Endothelial cell (in vitro differentiated cells): ENCODE results near the gene PABPN1. TPM values are rescaled to one million over a fixed set of nuclear protein-coding genes. Genes with fewer than 3 reads are reported as not detected.

Experiments used
- DNase-seq: peaks from one replicate; pipeline ENCODE4 v3.0.0; 2021; ENCODE audit warnings: low spot score
- H3K27ac Mint-ChIP-seq: one replicate; pipeline ENCODE4 v1.8.0; 2021; ENCODE audit warnings: mixed read lengths, inconsistent platforms; ENCODE audit not compliant: unreplicated experiment
- H3K27me3 Mint-ChIP-seq: one replicate; pipeline ENCODE4 v1.8.0; 2021; ENCODE audit warnings: mild to moderate bottlenecking, moderate library complexity, mixed read lengths, inconsistent platforms; ENCODE audit not compliant: unreplicated experiment
- H3K36me3 Mint-ChIP-seq: one replicate; pipeline ENCODE4 v1.8.0; 2021; ENCODE audit warnings: mild to moderate bottlenecking, low read depth, mixed read lengths, inconsistent platforms; ENCODE audit not compliant: unreplicated experiment
- H3K4me1 Mint-ChIP-seq: one replicate; pipeline ENCODE4 v1.8.0; 2021; ENCODE audit warnings: mild to moderate bottlenecking, mixed read lengths, inconsistent platforms; ENCODE audit not compliant: unreplicated experiment
- H3K4me3 Mint-ChIP-seq: one replicate; pipeline ENCODE4 v1.8.0; 2021; ENCODE audit warnings: mild to moderate bottlenecking, mixed read lengths, inconsistent platforms; ENCODE audit not compliant: unreplicated experiment
- H3K9me3 Mint-ChIP-seq: one replicate; pipeline ENCODE4 v1.8.0; 2021; ENCODE audit warnings: mixed read lengths, inconsistent platforms; ENCODE audit not compliant: unreplicated experiment
- CTCF ChIP-seq: fragments of 200-600 bp; sonication (generic); IDR thresholded peaks from one replicate; pipeline ENCODE4 v1.5.0; 2021; ENCODE audit warnings: antibody characterized with exemption; ENCODE audit not compliant: unreplicated experiment
- total RNA-seq: library from RNA; stranded (reverse); fragmentation: NEBNext Ultra II Directional; extraction: Animal tissue kit (Norgen Biotek cat#: 25700); gene quantifications from one replicate; pipeline ENCODE4 v1.2.1, GENCODE V29; 2021; ENCODE audit not compliant: unreplicated experiment

PABPN1 gene
- total RNA-seq, 1 donor from 2014 or later, result 191 TPM

- Mint-ChIP-seq H3K27ac (no peak overlapping the region), H3K36me3 (peaks cover 11% of the 10 kb centered on the region), H3K4me1 (peaks cover 28% of the 10 kb centered on the region), H3K27me3 (peaks cover 16% of the 10 kb centered on the region), H3K4me3 (no peak overlapping the region), H3K9me3 (no peaks in the 10 kb centered on the region)
- no peak for DNase-seq
- TF ChIP-seq CTCF, result no peak
Measured at GRCh38 chr14:23360496-23360895, 39.2 kb downstream of the PABPN1 start.

- H3K4me3 Mint-ChIP-seq, result peak overlapping the region; percentile 2
- TF ChIP-seq CTCF, result no peak
- peaks cover 8% of the 10 kb centered on the region for H3K36me3 Mint-ChIP-seq
- H3K9me3 Mint-ChIP-seq, result no peaks in the 10 kb centered on the region
- H3K27ac Mint-ChIP-seq, result peak overlapping the region; percentile 71
- DNase-seq, result no peak
- peaks cover 14% of the 10 kb centered on the region for H3K27me3 Mint-ChIP-seq
- H3K4me1 Mint-ChIP-seq, result peaks cover 26% of the 10 kb centered on the region
Measured at GRCh38 chr14:23361320-23361719, 40.1 kb downstream of the PABPN1 start.

GRCh38 chr14:23361763-23362162 lies 40.5 kb downstream of the PABPN1 start:
- no peak for TF ChIP-seq CTCF
- H3K4me3 Mint-ChIP-seq, result no peak overlapping the region

GRCh38 chr14:23362200-23362599 lies 40.9 kb downstream of the PABPN1 start:
- H3K4me3 Mint-ChIP-seq, result no peak overlapping the region
- peaks cover 34% of the 10 kb centered on the region for H3K4me1 Mint-ChIP-seq
- no peak for TF ChIP-seq CTCF
- H3K27ac Mint-ChIP-seq, result no peak overlapping the region
- H3K27me3 Mint-ChIP-seq, result peaks cover 18% of the 10 kb centered on the region
- no peak for DNase-seq
- H3K9me3 Mint-ChIP-seq, result no peaks in the 10 kb centered on the region
- peaks cover 8% of the 10 kb centered on the region for H3K36me3 Mint-ChIP-seq

More at GRCh38 chr14:23361763-23362162, 40.5 kb downstream of the PABPN1 start:
- H3K27ac Mint-ChIP-seq, result peak overlapping the region; percentile 71
- H3K9me3 Mint-ChIP-seq, result no peaks in the 10 kb centered on the region
- H3K4me1 Mint-ChIP-seq, result peaks cover 29% of the 10 kb centered on the region
- no peak for DNase-seq
- peaks cover 14% of the 10 kb centered on the region for H3K27me3 Mint-ChIP-seq
- H3K36me3 Mint-ChIP-seq, result peaks cover 5% of the 10 kb centered on the region

GRCh38 chr14:23364164-23365035 lies 43.1 kb downstream of the PABPN1 start:
- Mint-ChIP-seq H3K4me1 (peaks cover 29% of the 10 kb centered on the region), H3K27ac (peak overlapping the region; percentile 70), H3K4me3 (peak overlapping the region; percentile 86), H3K36me3 (peaks cover 8% of the 10 kb centered on the region), H3K27me3 (peaks cover 21% of the 10 kb centered on the region), H3K9me3 (no peaks in the 10 kb centered on the region)
- no peak for TF ChIP-seq CTCF
- no peak for DNase-seq
